Measurements from ENCODE around the gene MSI2. TPM values are rescaled to one million over a fixed set of nuclear protein-coding genes. Genes with fewer than 3 reads are reported as not detected.

The MSI2 gene
- total RNA-seq, 3 donors from 2014 or later, result 13.4 to 89.1 (median 71.1) TPM

DNA sequence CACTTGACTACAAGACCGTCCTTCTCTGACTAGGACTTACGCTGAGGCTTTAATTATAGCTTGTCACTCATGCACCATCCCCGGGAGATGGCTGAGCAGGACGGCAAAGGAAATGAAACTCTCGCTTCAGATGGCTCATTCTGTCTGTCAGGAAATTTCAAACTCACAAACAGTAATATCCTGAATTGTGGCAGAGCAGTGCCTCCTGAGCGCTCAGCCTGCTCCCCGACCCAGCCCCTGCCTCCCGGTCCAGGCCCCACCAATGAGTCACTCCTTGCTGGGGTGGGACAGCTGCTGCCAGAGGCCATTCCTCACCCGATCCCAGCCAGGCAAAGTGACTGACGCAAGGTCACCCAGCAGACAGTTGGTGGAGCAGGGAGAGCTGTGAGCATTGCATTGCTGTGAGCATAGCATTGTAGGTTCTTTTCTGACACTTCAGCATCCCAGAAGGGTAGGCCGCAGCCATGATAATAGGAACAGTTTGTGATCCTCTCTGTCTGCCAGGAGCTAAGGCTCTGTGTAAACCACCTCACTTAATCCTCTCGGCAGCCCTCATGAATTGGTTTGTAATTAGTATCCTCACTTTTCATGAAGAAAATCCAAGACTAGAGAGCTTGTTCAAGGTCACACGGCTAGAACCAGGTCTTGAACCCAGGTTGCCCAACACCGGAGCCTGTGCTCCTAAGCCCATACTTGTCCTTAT is 467.9 kb downstream of the MSI2 start:
- Histone ChIP-seq H3K27me3 (no peaks in the 10 kb centered on the region), H3K4me3 (no peak overlapping the region), H3K9me3 (no peaks in the 10 kb centered on the region), H3K27ac (no peak overlapping the region), H3K36me3 (no peaks in the 10 kb centered on the region), H3K4me1 (no peaks in the 10 kb centered on the region)
- intact Hi-C loops (cut with DNase I; ENCODE audit: low total_unique reads), result no loop called here
- DNase-seq (ENCODE audit: low spot score in 2 of 2), result no peak
- TF ChIP-seq POLR2A (IDR thresholded peaks at IDR 0.05), result no peak
- TF ChIP-seq, protein P1, sequence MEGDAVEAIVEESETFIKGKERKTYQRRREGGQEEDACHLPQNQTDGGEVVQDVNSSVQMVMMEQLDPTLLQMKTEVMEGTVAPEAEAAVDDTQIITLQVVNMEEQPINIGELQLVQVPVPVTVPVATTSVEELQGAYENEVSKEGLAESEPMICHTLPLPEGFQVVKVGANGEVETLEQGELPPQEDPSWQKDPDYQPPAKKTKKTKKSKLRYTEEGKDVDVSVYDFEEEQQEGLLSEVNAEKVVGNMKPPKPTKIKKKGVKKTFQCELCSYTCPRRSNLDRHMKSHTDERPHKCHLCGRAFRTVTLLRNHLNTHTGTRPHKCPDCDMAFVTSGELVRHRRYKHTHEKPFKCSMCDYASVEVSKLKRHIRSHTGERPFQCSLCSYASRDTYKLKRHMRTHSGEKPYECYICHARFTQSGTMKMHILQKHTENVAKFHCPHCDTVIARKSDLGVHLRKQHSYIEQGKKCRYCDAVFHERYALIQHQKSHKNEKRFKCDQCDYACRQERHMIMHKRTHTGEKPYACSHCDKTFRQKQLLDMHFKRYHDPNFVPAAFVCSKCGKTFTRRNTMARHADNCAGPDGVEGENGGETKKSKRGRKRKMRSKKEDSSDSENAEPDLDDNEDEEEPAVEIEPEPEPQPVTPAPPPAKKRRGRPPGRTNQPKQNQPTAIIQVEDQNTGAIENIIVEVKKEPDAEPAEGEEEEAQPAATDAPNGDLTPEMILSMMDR (IDR thresholded peaks at IDR 0.05), result no peak
- TF ChIP-seq POLR2AphosphoS5 (IDR thresholded peaks at IDR 0.05), result no peak

DNA sequence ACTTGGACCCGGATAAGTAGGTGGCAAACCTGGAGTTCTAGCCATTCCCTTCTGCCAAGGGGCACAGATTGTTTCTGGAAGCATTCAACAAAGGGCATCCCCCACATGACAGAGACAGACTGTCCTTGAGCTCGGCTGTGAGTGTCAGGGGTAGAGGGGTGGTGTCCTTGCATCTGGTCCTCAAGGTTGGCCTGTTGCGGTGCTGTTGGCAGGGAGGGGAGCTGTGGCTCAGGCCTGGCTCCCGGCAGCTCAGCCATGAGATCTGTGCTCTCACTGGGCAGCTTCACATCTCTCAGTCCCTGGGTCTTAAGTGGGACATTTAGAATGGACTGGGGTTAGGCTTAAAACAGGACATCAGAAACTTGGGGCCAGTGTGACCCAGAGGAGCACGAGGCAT is 468.4 kb downstream of the MSI2 start:
- no peak for DNase-seq (ENCODE audit: low spot score in 2 of 2)
- TF ChIP-seq, protein P1 (IDR thresholded peaks at IDR 0.05), result no peak
- TF ChIP-seq POLR2AphosphoS5 (IDR thresholded peaks at IDR 0.05) (no peak), POLR2A (IDR thresholded peaks at IDR 0.05) (no peak)
- Histone ChIP-seq H3K27ac (no peak overlapping the region), H3K4me1 (no peaks in the 10 kb centered on the region), H3K4me3 (no peak overlapping the region), H3K9me3 (no peaks in the 10 kb centered on the region), H3K27me3 (no peaks in the 10 kb centered on the region), H3K36me3 (no peaks in the 10 kb centered on the region)
- intact Hi-C loops (cut with DNase I; ENCODE audit: low total_unique reads), result no loop called here

DNA sequence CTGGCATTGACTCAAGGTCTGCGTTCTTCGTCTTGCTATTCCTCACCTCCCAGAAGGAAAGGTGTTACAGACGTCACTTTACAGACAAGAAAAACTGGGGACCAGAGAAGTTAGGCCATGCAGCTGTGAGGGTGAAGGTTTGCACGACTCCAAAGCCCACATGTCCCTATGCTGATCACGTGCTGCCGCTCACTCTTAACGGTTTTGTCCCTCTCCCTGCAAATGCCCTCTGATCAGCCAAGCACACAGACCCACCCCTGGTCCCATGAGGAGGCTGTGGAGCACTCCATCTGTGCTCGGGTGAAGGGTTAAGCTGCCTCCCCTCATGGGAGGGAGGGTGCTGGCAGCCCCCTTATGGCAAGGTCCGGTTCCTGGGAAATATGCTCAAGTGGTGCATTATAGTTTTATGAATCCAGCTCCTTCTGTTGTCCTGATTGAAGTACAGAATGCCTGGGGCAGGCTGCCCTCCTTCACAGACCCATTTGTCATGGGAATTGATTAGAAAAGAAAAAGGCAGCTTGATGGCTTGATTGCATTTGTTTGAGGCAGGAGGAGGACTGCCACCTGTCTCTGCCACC is 470.0 kb downstream of the MSI2 start:
- no peaks in the 10 kb centered on the region for H3K4me1 ChIP-seq
- DNase-seq (ENCODE audit: low spot score in 2 of 2), result no peak
- intact Hi-C loops (cut with DNase I; ENCODE audit: low total_unique reads), result no loop called here
- H3K27ac ChIP-seq, result no peak overlapping the region
- no peaks in the 10 kb centered on the region for H3K27me3 ChIP-seq
- no peaks in the 10 kb centered on the region for H3K9me3 ChIP-seq
- H3K36me3 ChIP-seq, result no peaks in the 10 kb centered on the region
- no peak overlapping the region for H3K4me3 ChIP-seq
- TF ChIP-seq POLR2A (IDR thresholded peaks at IDR 0.05), result no peak
- no peak for TF ChIP-seq POLR2AphosphoS5 (IDR thresholded peaks at IDR 0.05)
- TF ChIP-seq, protein P1 (IDR thresholded peaks at IDR 0.05), result no peak

DNA sequence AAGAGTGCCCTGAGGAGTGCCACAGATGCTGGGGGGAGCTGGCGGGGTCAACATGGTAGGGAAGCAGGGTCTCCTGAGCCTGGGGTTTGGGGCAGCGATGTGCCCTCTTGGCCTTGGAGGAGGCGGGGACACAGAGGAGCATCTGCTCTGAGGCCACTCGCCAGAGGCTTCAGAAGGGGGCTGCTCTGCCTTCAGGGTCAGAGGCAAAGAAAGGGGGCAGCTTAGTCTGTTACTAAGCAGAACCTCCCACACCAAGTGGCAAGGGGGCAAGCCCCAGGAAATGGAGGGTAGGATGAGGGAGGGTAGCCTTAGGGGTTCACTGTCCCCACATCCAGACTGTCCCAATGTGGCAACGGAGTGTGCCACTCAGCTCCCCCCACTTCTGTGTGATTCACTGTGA is 470.5 kb downstream of the MSI2 start:
- Histone ChIP-seq H3K4me1 (no peaks in the 10 kb centered on the region), H3K36me3 (no peaks in the 10 kb centered on the region), H3K27ac (no peak overlapping the region), H3K9me3 (no peaks in the 10 kb centered on the region), H3K4me3 (no peak overlapping the region), H3K27me3 (no peaks in the 10 kb centered on the region)
- no peak for DNase-seq (ENCODE audit: low spot score in 2 of 2)
- intact Hi-C loops (cut with DNase I; ENCODE audit: low total_unique reads), result no loop called here
- TF ChIP-seq POLR2AphosphoS5 (IDR thresholded peaks at IDR 0.05) (no peak), POLR2A (IDR thresholded peaks at IDR 0.05) (no peak)
- TF ChIP-seq, protein P1 (IDR thresholded peaks at IDR 0.05), result no peak

DNA sequence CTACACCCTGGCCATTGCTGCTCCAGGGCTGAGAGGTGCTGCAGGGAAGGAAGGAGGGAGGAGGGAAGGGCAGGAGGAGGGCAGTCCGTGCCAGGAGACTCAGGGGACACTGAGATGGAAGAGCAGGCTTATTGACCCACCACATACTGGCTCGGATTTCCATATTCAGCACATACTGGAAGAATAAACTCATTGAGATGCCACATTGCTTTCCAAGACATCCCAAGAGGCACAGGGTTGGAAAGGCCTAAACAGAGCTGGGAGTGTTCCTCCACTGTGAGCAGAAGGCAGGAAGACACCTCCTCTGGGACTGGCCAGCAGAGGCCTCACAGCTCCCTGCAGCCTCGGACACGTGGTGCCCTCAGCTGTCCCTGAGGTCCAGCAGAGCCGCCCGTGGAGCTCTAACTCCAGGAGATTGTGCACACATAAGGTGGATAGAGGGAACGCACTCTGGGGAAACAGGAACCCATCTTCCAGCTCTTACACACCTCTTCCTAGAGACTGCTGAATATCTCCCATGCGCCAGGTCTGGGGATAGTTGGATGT is 471.4 kb downstream of the MSI2 start:
- H3K4me1 ChIP-seq, result no peaks in the 10 kb centered on the region
- no peak overlapping the region for H3K4me3 ChIP-seq
- intact Hi-C loops (cut with DNase I; ENCODE audit: low total_unique reads), result no loop called here
- TF ChIP-seq, protein P1 (IDR thresholded peaks at IDR 0.05), result no peak
- TF ChIP-seq POLR2A (IDR thresholded peaks at IDR 0.05), result no peak
- no peak for TF ChIP-seq POLR2AphosphoS5 (IDR thresholded peaks at IDR 0.05)
- no peaks in the 10 kb centered on the region for H3K36me3 ChIP-seq
- no peak for DNase-seq (ENCODE audit: low spot score in 2 of 2)
- H3K27ac ChIP-seq, result no peak overlapping the region
- H3K27me3 ChIP-seq, result no peaks in the 10 kb centered on the region
- H3K9me3 ChIP-seq, result no peaks in the 10 kb centered on the region
